HL-60/S4 treated with phorbol 12-myristate 13-acetate at 8.2 ng/mL for 4 days and 3 days (cell line): ENCODE results near the gene BCHE.

Experiments
- in situ Hi-C: fragments of 300-500 bp; cut with MboI; formaldehyde crosslinking; loops from 2 replicates; pipeline ENCODE4 v1.15.0; 2022; ENCODE audit warnings: low sequenced_read_pairs

Gene BCHE

DNA sequence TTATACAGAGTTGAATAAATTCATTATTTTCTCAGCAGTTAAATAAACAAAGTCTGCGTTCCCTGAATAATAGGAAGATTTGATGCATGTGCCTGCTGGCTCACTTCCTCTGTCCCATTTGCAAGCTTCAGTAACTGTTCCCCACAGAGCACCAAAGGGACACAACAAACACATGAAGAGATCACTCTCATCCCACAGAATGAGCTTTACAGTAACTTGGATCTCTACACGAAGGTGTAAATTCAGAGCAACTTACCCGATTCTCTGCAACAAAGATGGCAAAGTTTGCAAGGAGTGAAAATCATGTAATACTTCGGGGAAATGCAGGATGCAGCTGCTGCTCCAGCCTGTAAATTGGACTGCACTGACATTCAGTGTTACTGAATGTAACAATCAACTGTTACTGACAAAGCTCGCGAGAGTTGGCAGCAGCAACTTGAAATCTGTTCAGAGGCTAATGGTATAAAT lies at the start of gene BCHE:
TSS of gene BCHE (minus strand) at position 366 of the 468 bp plus-strand sequence. CDS start 6,390 bp downstream, outside the sequence.
- in situ Hi-C loops, result no loop called here

DNA sequence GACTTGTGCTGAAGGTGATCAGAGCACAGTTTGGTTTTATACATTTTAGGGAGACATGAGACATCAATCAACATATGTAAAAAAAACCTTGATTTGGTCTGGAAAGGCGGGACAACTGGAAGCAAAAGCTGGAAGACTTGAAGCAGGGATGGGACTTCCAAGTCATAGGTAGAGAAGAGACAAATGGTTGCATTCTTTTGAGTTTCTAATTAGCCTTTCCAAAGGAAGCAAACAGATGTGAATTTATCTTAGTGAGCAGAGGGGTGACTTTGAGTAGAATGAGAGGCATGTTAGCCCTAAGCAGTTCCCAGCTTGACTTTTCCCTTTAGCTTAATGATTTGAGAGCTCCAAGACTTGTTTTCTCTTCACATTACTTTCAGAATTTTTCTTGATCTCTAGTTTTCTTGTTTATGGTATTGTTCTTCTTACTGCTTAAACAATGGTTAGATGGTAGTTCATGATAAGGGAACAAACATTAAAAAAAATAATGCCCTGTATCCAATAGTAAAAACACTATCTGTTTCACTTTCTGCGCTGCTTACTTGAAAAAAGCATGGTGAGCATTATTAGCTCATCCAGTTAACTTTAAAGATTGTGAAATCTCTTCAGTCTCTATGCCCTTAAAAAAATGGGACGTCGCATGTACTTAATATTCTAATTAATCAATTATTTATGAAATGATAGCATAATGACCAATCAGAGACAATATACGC lies 48.5 kb upstream of the BCHE start:
- in situ Hi-C loops, result no loop called here

DNA sequence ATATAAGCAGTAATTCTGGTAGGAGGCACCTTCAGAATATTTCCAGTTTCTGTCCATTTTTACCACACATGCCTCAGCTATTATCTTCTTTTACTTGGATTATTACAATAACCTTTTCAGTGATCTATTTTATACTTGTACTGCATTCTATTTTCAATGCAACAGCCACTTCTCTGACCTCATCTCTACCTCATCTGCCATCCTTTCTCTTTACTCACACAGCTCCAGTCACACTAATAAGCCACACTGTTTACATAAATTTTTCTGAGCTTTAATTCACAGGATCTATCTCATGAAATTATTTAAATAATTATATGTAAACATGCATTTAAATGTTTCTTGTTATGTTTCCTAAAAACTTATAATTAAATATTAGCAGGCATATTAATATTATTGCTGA lies 47.3 kb upstream of the BCHE start:
- in situ Hi-C loops, result no loop called here

DNA sequence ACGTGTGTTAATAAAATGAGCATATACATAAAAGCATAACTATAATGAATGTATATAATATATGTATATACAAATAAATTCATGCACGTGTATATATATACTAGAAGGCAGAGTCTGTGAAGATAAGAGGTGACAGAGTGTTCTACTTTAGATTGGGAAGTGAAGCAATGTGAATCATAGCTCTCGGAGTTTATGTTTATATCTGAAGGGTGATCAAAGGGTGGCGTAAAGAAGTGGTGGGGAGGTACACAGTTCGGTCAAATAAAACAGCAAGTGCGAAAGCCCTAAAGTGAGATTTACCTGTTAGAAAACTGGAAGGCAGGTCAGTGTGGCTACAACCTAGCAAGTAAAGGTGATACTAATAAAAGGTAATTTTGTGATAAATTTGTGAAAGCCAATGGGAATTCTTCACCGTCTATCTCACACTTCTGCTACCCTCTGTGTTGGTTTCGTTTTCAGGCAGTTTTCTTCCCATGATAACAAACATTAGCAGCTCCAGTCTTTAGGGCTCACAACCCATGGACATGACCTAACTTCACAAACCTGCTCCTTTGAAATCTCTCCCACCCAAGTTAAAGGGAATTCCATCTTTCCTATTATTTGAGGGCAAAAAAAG lies 46.7 kb upstream of the BCHE start:
- in situ Hi-C loops, result no loop called here

DNA sequence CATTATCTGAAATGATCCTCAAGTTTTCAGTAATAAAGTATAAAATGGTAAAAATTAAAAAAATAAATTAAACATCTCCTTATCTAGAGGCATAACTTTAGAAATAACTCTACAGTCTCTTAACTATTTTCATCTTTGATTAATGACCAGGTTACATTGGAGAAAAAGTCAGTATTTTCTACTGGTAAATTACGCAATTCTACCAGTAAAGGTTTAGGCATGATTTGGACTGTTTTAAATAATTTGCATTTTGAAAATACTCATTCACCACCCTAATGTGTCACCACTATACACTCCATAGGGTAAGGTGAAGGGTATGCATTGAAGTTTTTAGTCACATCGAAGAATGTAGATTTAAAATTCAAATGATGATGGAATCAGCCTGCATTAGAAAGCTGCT lies 45.9 kb upstream of the BCHE start:
- in situ Hi-C loops, result no loop called here

DNA sequence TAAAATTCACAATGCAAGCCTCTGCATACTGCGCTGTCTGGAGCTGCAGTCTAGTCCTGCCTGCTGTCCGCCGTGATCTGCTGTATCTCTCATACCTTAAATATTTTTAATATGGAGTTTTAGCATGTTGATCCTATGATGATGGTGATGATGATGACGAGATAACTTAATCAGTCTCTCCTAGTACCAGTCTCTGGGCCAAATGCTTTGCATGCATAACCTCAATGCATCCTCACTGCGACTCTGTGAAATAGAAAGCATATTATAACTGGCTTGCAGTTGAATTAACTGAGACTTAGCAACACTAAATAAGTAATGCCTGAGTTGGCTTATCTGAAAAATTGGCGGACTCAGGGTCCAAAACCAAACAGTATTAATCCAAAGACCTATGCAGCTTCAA lies 38.4 kb upstream of the BCHE start:
- in situ Hi-C loops, result no loop called here

DNA sequence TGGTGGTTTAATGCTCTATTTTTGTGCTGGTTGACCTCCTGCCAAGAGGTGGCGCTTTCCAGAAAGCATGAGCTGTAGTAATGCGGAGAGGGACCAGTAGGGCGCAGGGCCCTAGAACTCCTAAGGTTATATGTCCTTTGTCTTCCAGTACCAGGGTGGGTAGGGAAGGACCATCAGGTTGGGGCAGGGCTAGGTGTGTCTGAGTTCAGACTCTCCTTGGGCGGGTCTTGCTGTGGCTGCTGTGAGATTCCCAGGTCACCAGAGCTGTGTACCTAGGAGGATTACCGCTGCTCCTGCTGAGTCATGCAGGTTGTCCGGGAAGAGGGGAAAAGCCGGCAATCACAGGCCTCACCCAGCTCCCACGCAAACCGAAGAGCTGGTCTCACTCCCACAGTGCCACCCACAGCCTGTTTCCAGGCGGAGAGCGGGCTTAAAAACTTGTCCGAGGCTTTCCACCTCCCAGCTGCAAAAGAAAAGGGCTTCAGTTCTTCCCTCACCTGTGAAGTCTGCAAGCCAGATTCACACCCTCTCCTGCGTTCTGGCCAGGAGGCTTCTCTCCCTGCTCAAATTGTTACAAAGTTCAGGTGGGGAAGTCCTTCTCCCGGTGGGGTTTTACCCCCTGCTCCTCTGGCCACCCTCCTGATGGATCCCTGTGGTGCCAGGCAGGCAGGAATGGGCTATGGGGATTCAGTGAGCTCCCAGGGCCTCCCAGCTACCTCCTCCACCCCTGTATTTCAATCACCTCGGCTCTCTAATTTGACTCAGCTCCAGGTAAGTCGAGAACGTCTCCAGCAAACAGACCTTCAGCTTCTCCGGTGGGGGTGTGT lies 37.7 kb upstream of the BCHE start:
- in situ Hi-C loops, result no loop called here

DNA sequence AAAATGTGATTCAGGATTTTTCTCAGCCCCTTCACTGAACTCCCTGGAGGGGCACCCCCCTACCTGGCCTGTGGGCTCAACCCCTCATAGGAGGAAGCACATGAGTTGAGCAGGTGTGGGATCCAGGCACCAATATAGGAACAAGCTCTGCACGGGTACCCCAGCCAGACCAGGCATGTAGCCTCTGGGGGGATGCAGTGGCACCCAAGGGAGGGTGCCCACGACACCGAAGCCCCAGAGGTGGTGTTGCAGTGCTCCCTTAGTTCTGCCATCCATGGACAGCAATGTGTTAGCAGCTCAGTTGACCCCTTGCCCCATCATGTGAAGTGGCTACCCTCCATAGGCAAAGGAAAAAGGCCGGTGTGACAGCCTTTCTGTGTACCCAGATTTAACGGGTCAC lies 30.9 kb upstream of the BCHE start:
- in situ Hi-C loops, result no loop called here

DNA sequence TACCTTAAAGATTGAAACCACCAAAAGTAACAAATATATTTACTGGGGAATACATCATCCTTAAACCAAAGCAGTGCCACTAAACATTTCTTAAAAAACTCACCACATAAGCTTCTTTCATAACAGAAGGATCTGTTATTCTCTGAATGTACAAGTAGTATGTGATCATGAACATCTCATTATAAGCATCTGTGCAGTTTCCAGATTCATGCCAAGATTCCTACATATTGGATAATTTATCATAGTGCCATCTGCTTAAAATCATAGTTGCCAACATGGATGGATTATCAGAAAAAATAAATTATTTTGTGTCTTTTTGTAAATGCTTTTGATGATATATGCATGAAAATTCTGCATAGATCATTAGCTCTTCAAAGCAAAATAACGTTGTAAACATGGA lies 21.8 kb upstream of the BCHE start:
- in situ Hi-C loops, result no loop called here

DNA sequence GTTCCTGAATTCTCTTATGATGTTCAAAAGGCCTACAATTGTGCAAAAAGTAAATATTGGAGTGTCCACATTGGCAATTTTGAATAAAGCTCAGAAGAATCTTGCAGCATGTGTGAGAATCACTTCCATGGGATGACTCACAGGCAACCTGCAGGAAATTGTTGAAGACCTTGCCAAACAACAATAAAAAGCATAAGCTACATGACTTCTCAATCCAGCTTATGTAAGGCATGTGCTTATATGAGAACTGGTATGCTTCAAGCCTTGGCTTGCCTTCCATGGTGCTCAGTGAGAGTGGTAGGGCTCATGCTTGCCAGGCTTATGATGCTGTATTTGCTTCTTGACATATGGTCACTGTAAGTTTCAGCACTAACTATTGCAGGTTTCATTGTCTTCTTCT lies 18.4 kb upstream of the BCHE start:
- in situ Hi-C loops, result no loop called here

DNA sequence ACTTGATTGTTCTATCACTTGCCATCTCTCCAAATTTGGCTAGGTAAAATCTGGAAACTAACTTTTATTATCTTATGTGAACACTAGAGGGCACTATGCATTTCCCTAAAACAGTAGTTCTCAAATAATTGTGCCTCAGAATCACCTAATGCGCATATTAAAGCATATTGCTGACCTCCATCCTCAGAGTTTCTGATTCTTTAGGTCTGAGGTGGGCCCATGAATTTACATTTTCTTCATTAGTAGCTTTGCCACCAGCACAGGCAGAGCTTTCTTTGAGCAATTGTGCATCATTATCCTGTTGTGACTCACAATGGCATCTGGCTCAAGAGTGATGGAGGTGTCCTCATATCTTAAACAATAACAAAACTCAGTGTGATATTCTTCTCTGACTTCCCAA lies 17.5 kb upstream of the BCHE start:
- in situ Hi-C loops, result no loop called here

DNA sequence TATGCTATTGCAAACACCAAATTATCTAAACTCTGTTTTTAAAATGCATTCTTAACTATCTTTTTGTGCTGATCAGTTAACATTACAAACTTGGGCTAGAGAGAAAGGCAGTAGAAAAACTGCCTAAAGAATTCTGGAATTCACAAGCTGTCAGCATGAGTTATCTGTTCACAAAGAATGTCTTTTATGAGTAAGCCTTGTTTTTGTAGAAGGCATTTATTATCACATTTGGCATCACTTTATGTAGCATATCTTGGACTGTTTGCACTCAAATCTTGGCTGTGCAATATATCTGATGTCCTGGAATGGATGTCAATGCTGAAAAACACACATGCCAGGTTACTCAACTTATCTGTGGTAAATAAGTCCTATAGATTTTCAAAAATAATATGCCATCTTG lies 15.5 kb upstream of the BCHE start:
- in situ Hi-C loops, result no loop called here

DNA sequence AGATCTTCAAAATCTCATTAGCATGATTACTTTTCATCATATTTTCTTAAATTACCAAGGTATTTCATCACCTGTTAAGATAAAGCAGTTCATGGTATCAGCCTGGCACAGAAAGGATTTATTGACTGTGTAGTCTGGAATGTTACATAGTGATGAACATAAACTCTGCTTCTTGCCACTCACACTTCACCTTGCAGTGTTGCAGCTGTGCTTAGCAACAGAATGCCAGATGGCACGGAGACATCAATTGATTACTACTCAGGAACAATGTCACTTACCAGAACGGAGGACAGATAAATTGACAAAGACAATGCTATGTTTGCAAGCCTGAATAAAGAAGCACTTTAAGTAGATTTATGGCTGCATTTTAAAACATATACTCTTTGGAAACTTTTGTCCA lies 15.0 kb upstream of the BCHE start:
- in situ Hi-C loops, result no loop called here

DNA sequence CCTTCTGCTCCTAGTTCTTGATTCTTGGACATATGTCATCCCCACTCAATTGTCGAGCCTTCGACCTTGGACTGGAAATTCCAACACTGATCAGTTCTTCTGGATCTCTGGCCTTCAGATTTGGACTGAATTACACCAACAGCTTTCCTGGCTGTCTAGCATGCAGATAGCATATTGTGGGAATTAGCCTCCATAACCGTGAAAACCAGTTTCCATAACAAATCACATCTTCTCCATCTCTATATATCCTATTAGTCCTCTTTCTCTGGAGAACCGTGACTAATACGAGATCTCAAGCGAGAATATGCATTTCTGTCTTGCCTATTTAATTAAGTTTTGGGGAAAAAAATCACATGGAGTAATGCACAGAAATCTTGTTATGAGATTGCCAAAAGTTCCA lies 8.8 kb upstream of the BCHE start:
- in situ Hi-C loops, result no loop called here

DNA sequence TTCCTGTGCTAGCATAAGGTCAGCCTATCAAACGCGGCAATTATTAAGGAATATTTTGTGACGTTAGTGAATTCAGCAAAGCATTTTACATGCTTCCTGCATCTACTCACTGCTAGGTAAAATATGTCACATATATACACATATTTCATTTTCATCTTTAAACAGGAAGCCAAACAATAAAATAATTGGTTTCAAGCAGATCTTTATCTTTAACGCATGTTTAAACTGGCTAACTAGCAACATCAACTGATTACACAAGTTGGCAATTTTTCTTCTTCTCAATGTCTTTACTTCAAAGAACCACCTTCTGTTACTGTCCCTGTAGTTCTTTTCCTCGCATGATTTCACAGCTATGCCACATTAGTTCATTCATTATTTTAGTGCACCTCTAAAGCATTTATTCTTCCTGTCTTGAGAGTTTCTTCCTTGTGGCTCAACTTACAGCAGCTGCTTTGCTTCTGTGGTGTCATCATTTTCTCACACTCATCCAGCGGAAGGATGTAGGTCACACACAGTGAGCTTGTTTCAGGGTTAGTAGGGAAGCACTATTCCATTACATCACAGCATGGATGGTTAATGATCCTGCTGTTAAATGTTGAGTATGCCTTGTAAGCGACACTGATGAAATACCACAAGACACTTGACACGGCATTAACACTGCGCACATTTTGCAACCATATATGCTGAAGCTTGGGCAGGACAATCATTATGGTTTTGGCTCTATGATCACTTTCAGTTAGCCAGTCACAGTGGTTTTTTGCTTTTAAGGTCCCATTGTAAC lies 2.3 kb upstream of the BCHE start:
- in situ Hi-C loops, result no loop called here

DNA sequence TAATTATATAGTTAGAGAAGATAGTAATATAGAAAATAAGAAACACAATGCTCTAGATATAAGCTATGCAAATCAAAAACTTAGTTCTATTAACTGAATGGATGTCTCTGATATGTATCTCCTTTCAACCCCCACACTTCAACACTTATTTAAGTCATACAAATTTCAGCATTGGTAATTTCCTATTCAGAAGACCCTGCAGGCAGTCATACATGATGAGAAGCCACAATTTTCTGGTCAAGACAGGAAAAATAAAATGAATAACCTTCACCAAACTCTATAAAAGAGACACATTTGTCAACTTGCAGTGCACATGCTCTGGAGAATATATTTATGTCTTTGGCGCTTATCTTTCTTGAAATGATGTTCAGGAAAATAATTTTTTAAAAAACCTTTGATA lies 578 bp upstream of the BCHE start:
- in situ Hi-C loops, result no loop called here

DNA sequence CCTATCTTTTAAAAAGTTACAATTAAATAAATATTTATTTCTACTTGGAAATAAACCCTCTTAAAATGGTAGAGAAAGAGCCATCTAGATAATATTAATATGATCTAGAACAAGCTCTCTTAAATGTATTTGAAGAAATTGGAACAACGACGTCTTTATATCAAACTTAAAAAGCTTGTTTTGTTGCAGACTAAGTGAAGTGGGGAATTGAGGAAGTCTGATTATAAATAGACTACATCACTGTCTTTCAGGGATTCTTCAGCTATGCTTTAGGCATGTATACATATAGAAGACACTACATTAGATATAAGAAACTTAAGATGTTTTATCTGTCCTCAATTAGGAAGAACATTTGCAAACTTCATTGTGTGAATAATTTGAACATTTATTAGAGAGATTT lies 1.8 kb downstream of the BCHE start:
- in situ Hi-C loops, result no loop called here

DNA sequence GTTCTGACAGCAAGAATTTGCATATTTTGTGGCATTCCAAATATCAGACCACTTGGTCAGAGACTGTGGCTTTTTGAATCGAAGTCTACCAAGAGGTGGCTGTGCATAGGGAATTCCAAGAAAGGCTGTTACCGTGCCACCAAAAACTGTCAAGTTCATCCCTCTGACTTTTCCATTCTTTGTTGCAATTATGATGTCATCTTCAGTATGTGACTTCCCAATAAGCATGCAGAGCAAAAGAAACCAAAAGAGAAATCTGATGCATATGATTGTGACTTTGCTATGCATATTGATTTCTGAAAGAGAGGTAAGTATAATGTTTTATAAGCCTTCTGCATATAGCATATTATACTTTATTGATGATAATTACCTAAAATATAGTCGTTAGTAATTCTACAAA lies 6.5 kb downstream of the BCHE start:
- in situ Hi-C loops, result no loop called here

DNA sequence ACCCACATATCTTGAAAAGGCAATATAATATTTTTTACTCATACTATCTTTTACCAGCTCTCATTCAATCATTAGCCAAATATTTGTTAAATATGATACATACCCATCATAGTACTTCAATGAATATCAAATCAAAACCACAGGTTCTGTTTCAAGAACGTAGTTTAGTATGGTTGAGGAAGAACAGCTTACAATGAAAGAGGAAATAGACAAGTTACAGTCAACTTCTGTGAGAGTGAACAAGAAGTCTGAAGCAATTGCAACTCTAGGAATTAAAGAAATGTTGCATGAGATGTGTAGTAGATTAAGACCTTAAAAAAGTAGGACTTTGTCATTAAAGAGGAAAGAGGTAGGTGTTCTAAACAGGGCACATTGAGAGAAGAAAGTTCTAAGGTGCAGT lies 9.3 kb downstream of the BCHE start:
- in situ Hi-C loops, result no loop called here

DNA sequence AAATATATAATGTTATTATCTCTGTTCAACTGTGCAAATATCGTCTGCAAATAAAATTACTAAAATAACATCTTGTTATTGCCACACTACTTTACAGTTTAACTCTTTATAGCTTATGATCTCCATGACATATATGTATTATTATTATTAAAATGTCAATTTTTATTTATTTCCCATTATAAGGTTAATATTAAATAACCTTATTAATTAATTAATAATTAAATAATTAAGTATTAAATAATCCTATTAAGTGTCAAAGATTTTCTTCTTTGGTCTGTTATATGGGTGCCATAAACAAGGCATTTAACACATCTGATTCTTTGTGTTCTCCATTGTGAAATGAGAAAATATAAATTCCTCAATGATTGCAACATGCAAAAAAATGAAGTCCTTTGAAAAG lies 10.0 kb downstream of the BCHE start:
- in situ Hi-C loops, result no loop called here

DNA sequence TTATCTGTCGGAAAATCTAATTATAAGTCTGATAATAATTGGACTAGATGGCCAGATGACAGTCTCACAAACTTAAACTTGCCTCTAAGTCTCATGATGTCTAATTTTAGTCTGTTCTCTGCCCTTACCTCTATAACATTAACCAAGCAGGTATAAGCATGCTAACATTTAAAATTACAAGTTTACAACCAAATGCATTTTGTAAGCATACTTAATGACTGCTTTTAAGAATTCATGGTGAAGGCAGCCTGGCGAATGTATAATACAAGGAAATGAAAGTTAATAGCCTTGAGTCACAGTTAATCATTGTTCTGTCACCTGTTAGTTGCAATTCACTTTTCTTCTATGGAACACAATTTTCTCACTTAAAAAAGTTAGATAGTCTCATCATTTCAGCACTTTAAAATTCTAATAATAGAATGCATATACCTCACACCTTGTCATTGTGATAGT lies 16.5 kb downstream of the BCHE start:
- in situ Hi-C loops, result no loop called here
